Upper lobe of left lung (tissue), 6 donors: Measurements from ENCODE around the gene TBCK. TPM values are rescaled to one million over a fixed set of nuclear protein-coding genes. Genes with fewer than 3 reads are reported as not detected.
"Not testable (repeated sequence)": the region's sequence is repeated elsewhere in the genome, so short reads cannot be mapped to it uniquely, and the experiment has no call there.

Experiments
- ATAC-seq, 2 donors: fragments of 200-7000 bp; cut with Tn5 transposase; one replicate each; pipeline ENCODE4 v1.9.1; 2022; ENCODE audit warnings: mild to moderate bottlenecking in 2 of 2, moderate library complexity in 2 of 2; ENCODE audit not compliant: low FRiP score in 2 of 2
- DNase-seq, 2 donors: peaks; one replicate each; pipeline ENCODE4 v3.0.0-alpha.2; 2019 to 2020
- H3K27ac ChIP-seq, 4 donors: fragments of 200-600 bp; sonication (generic); one replicate each; pipeline ENCODE4 v1.5.1; 2016 to 2019
- H3K27me3 ChIP-seq, 4 donors: fragments of 200-600 bp; sonication (generic); one replicate each; pipeline ENCODE4 v1.5.1; 2017 to 2019
- H3K36me3 ChIP-seq, 4 donors: fragments of 200-600 bp; sonication (generic); one replicate each; pipeline ENCODE4 v1.5.1; 2016 to 2019
- H3K4me1 ChIP-seq, 4 donors: fragments of 200-600 bp; sonication (generic); one replicate each; pipeline ENCODE4 v1.5.1; 2018 to 2019
- H3K4me3 ChIP-seq, 4 donors: fragments of 200-600 bp; sonication (generic); one replicate each; pipeline ENCODE4 v1.5.1; 2017 to 2019; ENCODE audit warnings: mild to moderate bottlenecking in 2 of 4, moderate library complexity in 1 of 4
- H3K9me3 ChIP-seq, 4 donors: fragments of 200-600 bp; sonication (generic); one replicate each; pipeline ENCODE4 v1.5.1; 2018 to 2019
- EP300 ChIP-seq, 4 donors: sonication (generic); formaldehyde crosslinking; IDR thresholded peaks; one replicate each; pipeline ENCODE4 v1.5.1; 2017; ENCODE audit warnings: antibody characterized with exemption in 4 of 4, control low read depth in 2 of 4
- POLR2A ChIP-seq, 4 donors: fragments of 450-650 bp; IDR thresholded peaks; one replicate each; pipeline ENCODE4 v1.5.1; 2016 to 2017; ENCODE audit warnings: antibody characterized with exemption in 4 of 4, mild to moderate bottlenecking in 2 of 4
- POLR2AphosphoS5 ChIP-seq, 2 donors: sonication (generic); formaldehyde crosslinking; IDR thresholded peaks; one replicate each; pipeline ENCODE4 v1.5.1; 2017; ENCODE audit warnings: antibody characterized with exemption in 2 of 2
- WGBS, 2 donors: methylation state at CpG; one replicate each; pipeline ENCODE4 v1.1.5; 2017 to 2018; 5-methylcytosine and 5-hydroxymethylcytosine counted together
- total RNA-seq, 6 donors: library from RNA; depleted of rRNA in 4 of 6; stranded (reverse); fragments of >200 nt in 4 of 6; gene quantifications; one replicate each; pipeline versions ENCODE4 v1.1.0 to v1.2.1, GENCODE V29; 2016 to 2021
- TF ChIP-seq, protein P1 (sequence below), 6 experiments: fragments of 450-650 bp in 4 of 6; fragments of 200-600 bp in 2 of 6; sonication (generic) in 2 of 6; IDR thresholded peaks; one replicate each; pipeline ENCODE4 v1.5.1; 2016 to 2019; ENCODE audit warnings: antibody characterized with exemption in 6 of 6
- donor health status: DM: no; HTN: no; CAD: no; lungs with moderate emphysema.
- donor health status: DM: no; HTN: yes; CAD: no; lungs with severe emphysema.

The TBCK gene
- total RNA-seq, 6 donors from 2014 or later, result 24.8 to 54.5 (median 32.3) TPM

DNA sequence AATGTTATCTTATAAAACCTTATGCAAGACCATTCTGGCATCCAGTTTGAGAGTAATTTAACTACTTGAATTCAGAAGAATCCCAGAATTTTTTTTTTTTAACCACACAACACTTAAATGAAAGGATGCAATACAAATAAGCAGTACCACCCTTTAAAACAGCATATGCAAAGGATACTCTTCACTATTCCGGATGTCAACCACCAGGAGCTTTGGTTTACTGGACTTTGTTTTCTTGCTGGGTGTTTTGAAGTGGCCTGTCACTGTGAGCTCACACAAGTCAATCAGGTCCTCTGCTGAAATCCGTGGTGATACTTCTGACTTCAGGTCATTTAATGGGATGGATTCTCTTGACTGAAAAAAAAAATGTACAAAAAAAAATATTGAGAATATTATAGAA is 200.0 kb downstream of the TBCK start:
- Histone ChIP-seq H3K4me3 (no peak overlapping the region), H3K4me1 (no peaks in the 10 kb centered on the region), H3K27me3 (no peaks in the 10 kb centered on the region), H3K36me3 (peaks cover 0 to 39% (median 9%) of the 10 kb centered on the region in 4 donors), H3K27ac (no peak overlapping the region), H3K9me3 (peaks cover 9 to 17% (median 14%) of the 10 kb centered on the region in 4 donors)
- TF ChIP-seq EP300 (IDR thresholded peaks at IDR 0.05) (no peak), POLR2AphosphoS5 (IDR thresholded peaks at IDR 0.05) (no peak), POLR2A (IDR thresholded peaks at IDR 0.05) (no peak)
- TF ChIP-seq, protein P1, sequence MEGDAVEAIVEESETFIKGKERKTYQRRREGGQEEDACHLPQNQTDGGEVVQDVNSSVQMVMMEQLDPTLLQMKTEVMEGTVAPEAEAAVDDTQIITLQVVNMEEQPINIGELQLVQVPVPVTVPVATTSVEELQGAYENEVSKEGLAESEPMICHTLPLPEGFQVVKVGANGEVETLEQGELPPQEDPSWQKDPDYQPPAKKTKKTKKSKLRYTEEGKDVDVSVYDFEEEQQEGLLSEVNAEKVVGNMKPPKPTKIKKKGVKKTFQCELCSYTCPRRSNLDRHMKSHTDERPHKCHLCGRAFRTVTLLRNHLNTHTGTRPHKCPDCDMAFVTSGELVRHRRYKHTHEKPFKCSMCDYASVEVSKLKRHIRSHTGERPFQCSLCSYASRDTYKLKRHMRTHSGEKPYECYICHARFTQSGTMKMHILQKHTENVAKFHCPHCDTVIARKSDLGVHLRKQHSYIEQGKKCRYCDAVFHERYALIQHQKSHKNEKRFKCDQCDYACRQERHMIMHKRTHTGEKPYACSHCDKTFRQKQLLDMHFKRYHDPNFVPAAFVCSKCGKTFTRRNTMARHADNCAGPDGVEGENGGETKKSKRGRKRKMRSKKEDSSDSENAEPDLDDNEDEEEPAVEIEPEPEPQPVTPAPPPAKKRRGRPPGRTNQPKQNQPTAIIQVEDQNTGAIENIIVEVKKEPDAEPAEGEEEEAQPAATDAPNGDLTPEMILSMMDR (IDR thresholded peaks at IDR 0.05), result no peak
- WGBS, 2 donors, result 98 to 100% methylated on average over 2 of the region's 2 CpGs
- ATAC-seq (no peak), DNase-seq (no peak)

DNA sequence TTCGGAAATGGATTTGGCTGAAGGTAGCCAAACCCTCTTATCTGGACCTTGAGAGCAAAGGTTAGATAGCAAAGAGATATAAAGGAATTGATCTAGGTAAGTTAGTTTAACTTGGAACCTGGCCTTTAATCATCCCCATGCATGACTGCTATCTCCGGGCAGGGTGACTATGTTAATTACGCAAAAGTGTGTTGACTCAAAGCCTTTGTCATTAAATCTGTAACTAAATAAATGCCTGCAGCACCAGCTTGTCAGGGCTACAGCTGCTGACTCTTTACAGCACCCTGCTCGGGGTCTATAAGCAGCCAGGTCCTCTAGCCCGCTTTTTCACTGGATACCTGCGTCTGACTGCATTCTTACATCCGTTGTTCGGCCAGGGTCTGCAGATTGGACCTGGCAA is 201.7 kb downstream of the TBCK start:
- ATAC-seq (no peak), DNase-seq (no peak)
- H3K4me1 ChIP-seq, result no peaks in the 10 kb centered on the region
- TF ChIP-seq, protein P1 (IDR thresholded peaks at IDR 0.05), result no peak
- TF ChIP-seq EP300 (IDR thresholded peaks at IDR 0.05), result no peak
- no peak for TF ChIP-seq POLR2A (IDR thresholded peaks at IDR 0.05)
- TF ChIP-seq POLR2AphosphoS5 (IDR thresholded peaks at IDR 0.05), result no peak
- no peak overlapping the region for H3K4me3 ChIP-seq
- H3K9me3 ChIP-seq, result peaks cover 21 to 35% (median 30%) of the 10 kb centered on the region in 4 donors
- no peak overlapping the region for H3K27ac ChIP-seq
- H3K36me3 ChIP-seq, result peaks cover 0 to 50% (median 9%) of the 10 kb centered on the region in 4 donors
- no peaks in the 10 kb centered on the region for H3K27me3 ChIP-seq
- 97 to 98% methylated on average over 8 of the region's 8 CpGs for WGBS, 2 donors

DNA sequence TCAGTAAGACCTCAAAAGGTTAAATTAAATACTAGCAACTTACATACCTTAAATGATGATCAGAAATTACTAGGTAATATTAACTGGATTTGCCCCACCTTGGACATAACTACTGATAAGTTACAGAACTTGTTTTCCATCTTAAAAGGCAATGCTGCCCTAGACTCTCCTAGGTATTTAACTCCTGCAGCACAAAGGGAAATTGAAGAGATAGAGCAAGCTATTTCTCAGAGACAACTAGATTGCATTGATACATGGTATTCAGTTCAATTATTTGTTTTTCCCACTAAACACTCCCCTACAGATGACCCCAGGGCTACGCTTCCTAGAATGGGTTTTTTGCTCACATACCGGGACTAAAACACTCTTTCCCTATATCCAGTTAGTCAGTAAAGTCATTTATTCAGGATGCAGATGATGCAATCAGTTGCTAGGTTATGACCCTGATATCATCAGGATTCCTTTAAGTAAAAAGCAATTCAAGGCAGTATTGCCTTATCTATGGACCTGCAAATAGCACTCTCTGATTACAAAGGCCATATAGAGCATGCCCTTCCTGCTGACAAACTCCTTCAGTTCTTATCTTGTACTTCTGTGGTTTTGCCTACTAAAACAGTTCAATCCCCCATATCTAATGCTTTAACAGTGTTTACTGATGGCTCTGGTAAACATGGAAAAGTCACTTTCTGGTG is 204.1 kb downstream of the TBCK start:
- H3K36me3 ChIP-seq, result peaks cover 0 to 50% (median 9%) of the 10 kb centered on the region in 4 donors
- not testable (repeated sequence) for H3K4me1 ChIP-seq, H3K27me3 ChIP-seq, DNase-seq, ATAC-seq, H3K27ac ChIP-seq, H3K4me3 ChIP-seq
- WGBS, 2 donors, result 98 to 100% methylated on average over 2 of the region's 2 CpGs
- H3K9me3 ChIP-seq, result peaks cover 21 to 38% (median 32%) of the 10 kb centered on the region in 4 donors

DNA sequence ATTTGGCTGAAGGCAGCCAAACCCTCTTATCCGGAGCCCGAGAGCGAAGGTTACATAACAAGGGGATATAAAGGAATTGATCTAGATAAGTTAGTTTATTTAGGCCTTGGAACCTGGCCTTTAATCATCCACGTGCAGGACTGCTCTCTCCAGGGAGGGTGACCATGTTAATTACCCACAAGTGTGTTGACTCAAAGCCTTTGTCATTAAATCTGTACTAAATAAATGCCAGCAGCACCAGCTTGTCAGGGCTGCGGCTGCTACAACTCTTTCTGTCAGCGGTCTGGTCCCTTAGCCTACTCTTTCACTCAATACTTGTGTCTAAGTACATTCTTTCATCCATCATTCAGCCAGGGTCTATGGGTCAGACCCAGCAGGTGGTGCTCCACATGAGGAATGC is 206.1 kb downstream of the TBCK start:
- 93 to 98% methylated on average over 6 of the region's 6 CpGs for WGBS, 2 donors
- H3K4me3 ChIP-seq, result no peak overlapping the region
- no peak for DNase-seq
- no peaks in the 10 kb centered on the region for H3K27me3 ChIP-seq
- H3K9me3 ChIP-seq, result peaks cover 21 to 42% (median 32%) of the 10 kb centered on the region in 4 donors
- peaks cover 0 to 35% (median 6%) of the 10 kb centered on the region in 4 donors for H3K36me3 ChIP-seq
- H3K27ac ChIP-seq, result no peak overlapping the region
- no peak for TF ChIP-seq POLR2A (IDR thresholded peaks at IDR 0.05)
- TF ChIP-seq, protein P1 (IDR thresholded peaks at IDR 0.05), result no peak
- TF ChIP-seq EP300 (IDR thresholded peaks at IDR 0.05), result no peak
- TF ChIP-seq POLR2AphosphoS5 (IDR thresholded peaks at IDR 0.05), result no peak
- no peaks in the 10 kb centered on the region for H3K4me1 ChIP-seq
- no peak for ATAC-seq

DNA sequence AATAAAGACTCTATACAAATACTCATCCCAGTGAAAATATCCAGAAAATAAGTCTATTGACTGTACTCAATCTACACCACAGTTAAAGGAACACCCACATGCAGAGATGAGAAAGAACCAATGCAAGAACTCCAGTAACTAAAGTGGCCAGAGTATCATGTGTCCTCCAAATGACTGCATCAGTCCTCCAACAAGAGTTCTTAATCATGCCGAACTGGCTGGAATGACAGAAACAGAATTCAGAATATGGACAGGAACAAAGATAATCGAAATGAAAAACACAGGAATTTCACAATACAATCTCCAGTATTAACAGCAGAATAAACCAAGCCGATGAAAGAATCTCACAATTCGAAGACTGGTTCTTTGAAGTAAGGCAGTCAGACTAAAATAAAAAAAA is 210.3 kb downstream of the TBCK start:
- WGBS, 2 donors, result 96 to 97% methylated on average over 4 of the region's 4 CpGs
- Histone ChIP-seq H3K4me3 (no peak overlapping the region), H3K9me3 (peaks cover 12 to 21% (median 16%) of the 10 kb centered on the region in 4 donors), H3K36me3 (peaks cover 0 to 10% (median 3%) of the 10 kb centered on the region in 4 donors), H3K27ac (no peak overlapping the region), H3K27me3 (no peaks in the 10 kb centered on the region), H3K4me1 (no peaks in the 10 kb centered on the region)
- TF ChIP-seq POLR2AphosphoS5 (IDR thresholded peaks at IDR 0.05) (no peak), POLR2A (IDR thresholded peaks at IDR 0.05) (no peak), EP300 (IDR thresholded peaks at IDR 0.05) (no peak)
- TF ChIP-seq, protein P1 (IDR thresholded peaks at IDR 0.05), result no peak
- DNase-seq (no peak), ATAC-seq (no peak)
